Fibroblast of gingiva (primary cell): ENCODE data around the gene PDE4C.

Experiments used
- DNase-seq: peaks from one replicate; pipeline ENCODE4 v3.0.0-alpha.2; 2011; ENCODE audit warnings: low read depth

PDE4C gene

GRCh38 chr19:18198374-18198773 lies 27.9 kb downstream of the PDE4C start:
- DNase-seq: no peak

- no peak for DNase-seq
Measured at GRCh38 chr19:18197941-18198340, 28.3 kb downstream of the PDE4C start.

- DNase-seq: no peak
Measured at GRCh38 chr19:18197306-18197705, 28.9 kb downstream of the PDE4C start.

GRCh38 chr19:18196511-18196845 lies 29.8 kb downstream of the PDE4C start:
- DNase-seq: no peak

GRCh38 chr19:18194554-18195238 lies 31.5 kb downstream of the PDE4C start:
- DNase-seq: no peak

GRCh38 chr19:18194181-18194530 lies 32.1 kb downstream of the PDE4C start:
- no peak for DNase-seq

- DNase-seq: no peak
Measured at GRCh38 chr19:18193388-18194180, 32.7 kb downstream of the PDE4C start.

- DNase-seq: peak; percentile 100
Measured at GRCh38 chr19:18192673-18193387, 33.4 kb downstream of the PDE4C start, which contains the start of gene MPV17L2. Gene MPV17L2 (plus strand): TSS chr19:18193218. CDS start chr19:18193282, 64 bp downstream.

- DNase-seq: no peak
Measured at GRCh38 chr19:18191640-18192062, 34.6 kb downstream of the PDE4C start.

- DNase-seq: no peak
Measured at GRCh38 chr19:18190278-18190677, 36.0 kb downstream of the PDE4C start.

- DNase-seq: no peak
Measured at GRCh38 chr19:18185538-18185937, 40.7 kb downstream of the PDE4C start.

GRCh38 chr19:18183529-18183928 lies 42.7 kb downstream of the PDE4C start:
- DNase-seq: no peak

GRCh38 chr19:18179957-18180356 lies 46.3 kb downstream of the PDE4C start:
- DNase-seq: no peak

GRCh38 chr19:18176367-18177310 lies 49.6 kb downstream of the PDE4C start:
- no peak for DNase-seq

- no peak for DNase-seq
Measured at GRCh38 chr19:18174983-18175382, 51.3 kb downstream of the PDE4C start.
